Breast epithelium (tissue), 3 donors: ENCODE measurements around the gene MYO1C.

ENCODE experiments used
- POLR2A ChIP-seq: fragments of 450-650 bp; IDR thresholded peaks from one replicate; pipeline ENCODE4 v1.6.1; 2016; ENCODE audit warnings: antibody characterized with exemption, mild to moderate bottlenecking, moderate library complexity
- POLR2AphosphoS5 ChIP-seq, 3 donors: sonication (generic); formaldehyde crosslinking; IDR thresholded peaks; one replicate each; pipeline ENCODE4 v1.6.1; 2017; ENCODE audit warnings: antibody characterized with exemption in 3 of 3
- TF ChIP-seq, protein P1 (sequence below), 3 donors: fragments of 450-650 bp; IDR thresholded peaks; one replicate each; pipeline ENCODE4 v1.5.1; 2016 to 2017; ENCODE audit warnings: antibody characterized with exemption in 3 of 3, mild to moderate bottlenecking in 3 of 3, moderate library complexity in 3 of 3

GRCh38 chr17:1469231-1469852 lies 23.1 kb downstream of the MYO1C start:
- TF ChIP-seq, protein P1, sequence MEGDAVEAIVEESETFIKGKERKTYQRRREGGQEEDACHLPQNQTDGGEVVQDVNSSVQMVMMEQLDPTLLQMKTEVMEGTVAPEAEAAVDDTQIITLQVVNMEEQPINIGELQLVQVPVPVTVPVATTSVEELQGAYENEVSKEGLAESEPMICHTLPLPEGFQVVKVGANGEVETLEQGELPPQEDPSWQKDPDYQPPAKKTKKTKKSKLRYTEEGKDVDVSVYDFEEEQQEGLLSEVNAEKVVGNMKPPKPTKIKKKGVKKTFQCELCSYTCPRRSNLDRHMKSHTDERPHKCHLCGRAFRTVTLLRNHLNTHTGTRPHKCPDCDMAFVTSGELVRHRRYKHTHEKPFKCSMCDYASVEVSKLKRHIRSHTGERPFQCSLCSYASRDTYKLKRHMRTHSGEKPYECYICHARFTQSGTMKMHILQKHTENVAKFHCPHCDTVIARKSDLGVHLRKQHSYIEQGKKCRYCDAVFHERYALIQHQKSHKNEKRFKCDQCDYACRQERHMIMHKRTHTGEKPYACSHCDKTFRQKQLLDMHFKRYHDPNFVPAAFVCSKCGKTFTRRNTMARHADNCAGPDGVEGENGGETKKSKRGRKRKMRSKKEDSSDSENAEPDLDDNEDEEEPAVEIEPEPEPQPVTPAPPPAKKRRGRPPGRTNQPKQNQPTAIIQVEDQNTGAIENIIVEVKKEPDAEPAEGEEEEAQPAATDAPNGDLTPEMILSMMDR (IDR thresholded peaks at IDR 0.05), result no peak
- no peak for TF ChIP-seq POLR2A
- TF ChIP-seq POLR2AphosphoS5 (IDR thresholded peaks at IDR 0.05), result no peak
